ENCODE measurements around the gene KIF16B.

- TF ChIP-seq CTCF (IDR thresholded peaks at IDR 0.05; ENCODE audit: insufficient read depth, low read depth, low read length) = no peak
- no peak for TF ChIP-seq EZH2 (IDR thresholded peaks at IDR 0.05; ENCODE audit: insufficient read depth, low read length)
These were observed 348.4 kb downstream of the KIF16B start for GRCh38 chr20:16224836-16225235.

Data from astrocyte (in vitro differentiated cells and primary cell).